ENCODE data around the gene FMN1. TPM values are rescaled to one million over a fixed set of nuclear protein-coding genes. Genes with fewer than 3 reads are reported as not detected.

Gene FMN1
- total RNA-seq, 2 donors from 2014 or later, result 0.60 to 1.1 TPM

- no peaks in the 10 kb centered on the region for H3K27me3 ChIP-seq (ENCODE audit: control insufficient read depth, insufficient read depth, low read length, poor library complexity, severe bottlenecking)
- Mint-ChIP-seq H3K27me3 (ENCODE audit: insufficient read depth) (no peaks in the 10 kb centered on the region), H3K9me3 (peaks cover 7% of the 10 kb centered on the region), H3K4me3 (no peak overlapping the region), H3K36me3 (ENCODE audit: low read depth) (no peaks in the 10 kb centered on the region), H3K27ac (no peak overlapping the region), H3K4me1 (no peaks in the 10 kb centered on the region)
- no peaks in the 10 kb centered on the region for H3K9me3 ChIP-seq (ENCODE audit: control insufficient read depth, low read length)
- whole genome bisulfite sequencing, 2 experiments (ENCODE audit: insufficient coverage in 1 of 2, insufficient read length in 1 of 2), result 0 to 63% methylated on average over 1 to 3 of the region's 3 CpGs
- no peak overlapping the region for H3K27ac ChIP-seq (ENCODE audit: low read depth, low read length)
- H3K4me3 ChIP-seq (ENCODE audit: low read length), result no peak overlapping the region
- no peak for TF ChIP-seq CTCF (conservative IDR thresholded peaks at IDR 0.05)
- no peaks in the 10 kb centered on the region for H3K4me1 ChIP-seq (ENCODE audit: control insufficient read depth, insufficient read depth, low read length)
- DNase-seq, result no peak
- no peak overlapping the region for H3K9ac ChIP-seq (ENCODE audit: extremely low read depth, low read length, poor library complexity, severe bottlenecking)
- H3K36me3 ChIP-seq (ENCODE audit: control insufficient read depth, insufficient read depth, low read length), result no peaks in the 10 kb centered on the region
These were observed 428.4 kb downstream of the FMN1 start for GRCh38 chr15:32766101-32766500.

- no peak overlapping the region for H3K4me3 Mint-ChIP-seq
- Histone ChIP-seq H3K9ac (ENCODE audit: extremely low read depth, low read length, poor library complexity, severe bottlenecking) (no peak overlapping the region), H3K4me1 (ENCODE audit: control insufficient read depth, insufficient read depth, low read length) (no peaks in the 10 kb centered on the region), H3K9me3 (ENCODE audit: control insufficient read depth, low read length) (no peaks in the 10 kb centered on the region), H3K4me3 (ENCODE audit: low read length) (no peak overlapping the region), H3K27ac (ENCODE audit: low read depth, low read length) (no peak overlapping the region), H3K36me3 (ENCODE audit: control insufficient read depth, insufficient read depth, low read length) (no peaks in the 10 kb centered on the region), H3K27me3 (ENCODE audit: control insufficient read depth, insufficient read depth, low read length, poor library complexity, severe bottlenecking) (no peaks in the 10 kb centered on the region)
- TF ChIP-seq CTCF (conservative IDR thresholded peaks at IDR 0.05), result no peak
- H3K4me1 Mint-ChIP-seq, result no peaks in the 10 kb centered on the region
- DNase-seq, result no peak
- H3K36me3 Mint-ChIP-seq (ENCODE audit: low read depth), result no peaks in the 10 kb centered on the region
- H3K9me3 Mint-ChIP-seq, result peaks cover 7% of the 10 kb centered on the region
- no peaks in the 10 kb centered on the region for H3K27me3 Mint-ChIP-seq (ENCODE audit: insufficient read depth)
- H3K27ac Mint-ChIP-seq, result no peak overlapping the region
- WGBS, 2 experiments (ENCODE audit: insufficient coverage in 1 of 2, insufficient read length in 1 of 2), result 70 to 100% methylated on average over 2 to 4 of the region's 4 CpGs
These were observed 429.3 kb downstream of the FMN1 start for GRCh38 chr15:32765236-32765635.

GRCh38 chr15:32763295-32763694 is 431.2 kb downstream of the FMN1 start:
- no peak for TF ChIP-seq CTCF (conservative IDR thresholded peaks at IDR 0.05)
- H3K4me1 Mint-ChIP-seq, result no peaks in the 10 kb centered on the region
- H3K9me3 Mint-ChIP-seq, result peaks cover 7% of the 10 kb centered on the region
- H3K36me3 ChIP-seq (ENCODE audit: control insufficient read depth, insufficient read depth, low read length), result no peaks in the 10 kb centered on the region
- H3K9ac ChIP-seq (ENCODE audit: extremely low read depth, low read length, poor library complexity, severe bottlenecking), result no peak overlapping the region
- no peak overlapping the region for H3K27ac Mint-ChIP-seq
- no peaks in the 10 kb centered on the region for H3K27me3 ChIP-seq (ENCODE audit: control insufficient read depth, insufficient read depth, low read length, poor library complexity, severe bottlenecking)
- H3K4me3 Mint-ChIP-seq, result no peak overlapping the region
- H3K27ac ChIP-seq (ENCODE audit: low read depth, low read length), result no peak overlapping the region
- 94 to 100% methylated on average over 1 of the region's 1 CpG for WGBS, 2 experiments (ENCODE audit: insufficient coverage in 1 of 2, insufficient read length in 1 of 2)
- H3K27me3 Mint-ChIP-seq (ENCODE audit: insufficient read depth), result no peaks in the 10 kb centered on the region
- no peaks in the 10 kb centered on the region for H3K4me1 ChIP-seq (ENCODE audit: control insufficient read depth, insufficient read depth, low read length)
- no peaks in the 10 kb centered on the region for H3K36me3 Mint-ChIP-seq (ENCODE audit: low read depth)
- H3K4me3 ChIP-seq (ENCODE audit: low read length), result no peak overlapping the region
- no peak for DNase-seq
- H3K9me3 ChIP-seq (ENCODE audit: control insufficient read depth, low read length), result no peaks in the 10 kb centered on the region

Measured in endodermal cell (in vitro differentiated cells).